B cell (primary cell): ENCODE measurements around the gene PRRC2A. TPM values are rescaled to one million over a fixed set of nuclear protein-coding genes. Genes with fewer than 3 reads are reported as not detected.

Experiments
- ATAC-seq: fragments of 200-7000 bp; cut with Tn5 transposase; one replicate; pipeline ENCODE4 v1.10.0; 2021; ENCODE audit warnings: low read depth, mild to moderate bottlenecking, moderate number of reproducible peaks, moderate library complexity
- CTCF ChIA-PET: fragments of 350-600 bp; sonication (Branson Sonifier 250); formaldehyde crosslinking; loops from one replicate; lab custom pipeline; 2021; ENCODE audit warnings: antibody characterized with exemption, inconsistent platforms; lab: Charles Lee
- POLR2A ChIA-PET: fragments of 350-600 bp; sonication (Branson Sonifier 250); formaldehyde crosslinking; loops from one replicate; lab custom pipeline; 2021; ENCODE audit warnings: antibody characterized with exemption; lab: Charles Lee
- DNase-seq: peaks from one replicate; pipeline ENCODE4 v3.0.0; 2013
- H2AFZ ChIP-seq: 2 replicates; pipeline ENCODE4 v1.6.1; 2012; ENCODE audit warnings: mild to moderate bottlenecking, low read depth, low read length; ENCODE audit not compliant: insufficient read depth, poor library complexity, severe bottlenecking
- H3K27ac ChIP-seq, 2 donors: 1 replicate in 1 of 2; 2 replicates in 1 of 2; pipeline ENCODE4 v1.5.1; 2012 to 2013; ENCODE audit warnings: low read length in 2 of 2, mild to moderate bottlenecking in 2 of 2, moderate library complexity in 1 of 2
- H3K27me3 ChIP-seq, 4 experiments: fragments of 200-600 bp in 1 of 4; sonication (generic) in 1 of 4; replicated peaks in 1 of 4; 1 replicate in 2 of 4; 2 replicates in 2 of 4; pipeline versions ENCODE4 v1.6.1 to v1.7.0; 2013 to 2016; ENCODE audit warnings: low read length in 3 of 4, mild to moderate bottlenecking in 2 of 4, mixed read lengths in 1 of 4, moderate library complexity in 1 of 4; ENCODE audit not compliant: insufficient read depth in 4 of 4, control insufficient read depth in 3 of 4; ENCODE audit errors: control extremely low read depth in 1 of 4
- H3K36me3 ChIP-seq, 2 experiments: replicated peaks in 1 of 2; 1 replicate in 1 of 2; 2 replicates in 1 of 2; pipeline versions ENCODE4 v1.6.1 to v1.7.1; 2013; ENCODE audit warnings: low read length in 1 of 2; ENCODE audit not compliant: insufficient read depth in 2 of 2, control insufficient read depth in 1 of 2; ENCODE audit errors: control extremely low read depth in 1 of 2, extremely low read depth in 1 of 2
- H3K4me1 ChIP-seq, 2 donors: fragments of 200-600 bp in 1 of 2; sonication (generic) in 1 of 2; 1 replicate in 1 of 2; 2 replicates in 1 of 2; pipeline versions ENCODE4 v1.5.1 to v1.6.1; 2013 to 2017; ENCODE audit warnings: low read length in 2 of 2; ENCODE audit not compliant: control insufficient read depth in 2 of 2, insufficient read depth in 2 of 2
- H3K4me2 ChIP-seq: replicated peaks from 2 replicates; pipeline ENCODE3; 2012; ENCODE audit warnings: mild to moderate bottlenecking, low read depth, low read length; ENCODE audit not compliant: poor library complexity, severe bottlenecking
- H3K4me3 ChIP-seq, 5 experiments: fragments of 200-600 bp in 1 of 5; sonication (generic) in 1 of 5; 1 replicate in 3 of 5; 2 replicates in 2 of 5; pipeline versions ENCODE4 v1.5.1 to v1.7.0; 2011 to 2016; ENCODE audit warnings: low read length in 4 of 5, mild to moderate bottlenecking in 4 of 5, low read depth in 2 of 5, control low read depth in 1 of 5, moderate library complexity in 1 of 5; ENCODE audit not compliant: insufficient read depth in 1 of 5; ENCODE audit errors: control extremely low read depth in 1 of 5, extremely low read depth in 1 of 5
- H3K79me2 ChIP-seq: fragments of 200-600 bp; sonication (generic); one replicate; pipeline ENCODE4 v1.6.0; 2016; ENCODE audit warnings: low read length; ENCODE audit not compliant: control insufficient read depth, insufficient read depth
- H3K9ac ChIP-seq: fragments of 200-600 bp; sonication (generic); 2 replicates; pipeline ENCODE4 v1.6.1; 2017; ENCODE audit warnings: mild to moderate bottlenecking, low read length, moderate library complexity
- H3K9me3 ChIP-seq, 3 donors: one replicate each; pipeline versions ENCODE4 v1.6.1 to v1.7.1; 2013; ENCODE audit warnings: low read length in 2 of 3; ENCODE audit not compliant: control insufficient read depth in 2 of 3, insufficient read depth in 1 of 3; ENCODE audit errors: control extremely low read depth in 1 of 3
- H4K20me1 ChIP-seq: 2 replicates; pipeline ENCODE4 v1.6.0; 2012; ENCODE audit warnings: mild to moderate bottlenecking, low read length; ENCODE audit not compliant: insufficient read depth, control insufficient read depth, poor library complexity, severe bottlenecking
- H3K27ac Mint-ChIP-seq: one replicate; pipeline ENCODE4 v1.8.0; 2021; ENCODE audit warnings: mixed read lengths
- H3K27me3 Mint-ChIP-seq: one replicate; pipeline ENCODE4 v1.8.0; 2021; ENCODE audit warnings: mixed read lengths
- H3K4me1 Mint-ChIP-seq: one replicate; pipeline ENCODE4 v1.8.0; 2021; ENCODE audit warnings: mixed read lengths
- H3K4me3 Mint-ChIP-seq: one replicate; pipeline ENCODE4 v1.8.0; 2021; ENCODE audit warnings: mixed read lengths
- H3K9me3 Mint-ChIP-seq: one replicate; pipeline ENCODE4 v1.8.0; 2022; ENCODE audit warnings: mixed read lengths; ENCODE audit not compliant: insufficient read depth
- CTCF ChIP-seq: fragments of 200-600 bp; IDR thresholded peaks from one replicate; pipeline ENCODE4 v1.8.0; 2022; ENCODE audit warnings: antibody characterized with exemption, mild to moderate bottlenecking
- EZH2 ChIP-seq: IDR thresholded peaks from 2 replicates; pipeline ENCODE4 v1.6.1; 2012; ENCODE audit warnings: borderline replicate concordance, low read depth, mild to moderate bottlenecking, moderate library complexity, low read length; ENCODE audit not compliant: insufficient read depth, poor library complexity, severe bottlenecking
- WGBS: methylation state at CpG from one replicate; pipeline ENCODE4 v1.1.5; 2013; ENCODE audit warnings: missing lambda C conversion rate; ENCODE audit not compliant: insufficient coverage; 5-methylcytosine and 5-hydroxymethylcytosine counted together
- intact Hi-C: fragments of 100-400 bp; cut with micrococcal nuclease; formaldehyde crosslinking; loops from one replicate; pipeline ENCODE4 v1.10.0; 2022
- polyA plus RNA-seq: library from polyadenylated mRNA; depleted of rRNA; stranded (reverse); fragments of >200 nt; gene quantifications from 2 replicates; pipeline ENCODE4 v1.2.3, GENCODE V29; 2012
- total RNA-seq, 2 donors: library from RNA; stranded (reverse); fragments of 120-200 nt in 1 of 2; gene quantifications; 1 replicate in 1 of 2; 2 replicates in 1 of 2; pipeline versions ENCODE4 v1.2.3 to v1.2.4, GENCODE V29; 2013 to 2022

PRRC2A gene
- total and polyA plus RNA-seq, 2 donors (not counting 1 experiment from before 2014, with no cell fraction given) = 153 to 265 TPM

- H3K27ac ChIP-seq = no peak overlapping the region
- Mint-ChIP-seq H3K27me3 (no peaks in the 10 kb centered on the region), H3K4me3 (no peak overlapping the region), H3K9me3 (no peaks in the 10 kb centered on the region), H3K4me1 (no peaks in the 10 kb centered on the region), H3K27ac (no peak overlapping the region)
- no peaks in the 10 kb centered on the region for H3K4me1 ChIP-seq
- ATAC-seq (no peak), DNase-seq (no peak)
- H3K79me2 ChIP-seq = peaks cover 6% of the 10 kb centered on the region
- no peaks in the 10 kb centered on the region for H3K9me3 ChIP-seq
- peaks cover 22% of the 10 kb centered on the region for H4K20me1 ChIP-seq
- H3K27me3 ChIP-seq = no peaks in the 10 kb centered on the region
- no peak overlapping the region for H3K4me2 ChIP-seq
- POLR2A ChIA-PET = interaction anchor here (1.1 kb wide), 1 partner anchor 15 kb away, joined by 3 read pairs; no protein-coding TSS in a partner anchor
- CTCF ChIA-PET = interaction anchor here (0.6 kb wide), 1 partner anchor 195 kb away, joined by 3 read pairs; no protein-coding TSS in a partner anchor
- 94% methylated on average over 21 of the region's 27 CpGs for WGBS
- peaks cover 12 to 91% of the 10 kb centered on the region in 2 experiments for H3K36me3 ChIP-seq
- intact Hi-C loops = no loop called here
- no peak for TF ChIP-seq CTCF
- TF ChIP-seq EZH2 = no peak
- no peak overlapping the region for H2AFZ ChIP-seq
- H3K9ac ChIP-seq = no peak overlapping the region
- no peak overlapping the region for H3K4me3 ChIP-seq
Observed at GRCh38 chr6:31636698-31637596, 16.4 kb downstream of the PRRC2A start.

- 91% methylated on average over 8 of the region's 9 CpGs for WGBS
- H3K36me3 ChIP-seq = peaks cover 13 to 89% of the 10 kb centered on the region in 2 experiments
- Mint-ChIP-seq H3K27me3 (no peaks in the 10 kb centered on the region), H3K4me1 (no peaks in the 10 kb centered on the region), H3K27ac (no peak overlapping the region), H3K4me3 (no peak overlapping the region), H3K9me3 (no peaks in the 10 kb centered on the region)
- no peaks in the 10 kb centered on the region for H3K79me2 ChIP-seq
- ChIA-PET POLR2A (interaction anchor here (1.0 to 1.8 kb wide), 2 partner anchors 13 to 17 kb away, joined by 4 to 5 read pairs; partner anchors contain the start of gene BAG6), CTCF (interaction anchor here (0.5 to 1.4 kb wide), 2 partner anchors 12 to 59 kb away, joined by 3 to 4 read pairs; no protein-coding TSS in a partner anchor)
- no peak overlapping the region for H3K4me3 ChIP-seq
- TF ChIP-seq CTCF = no peak
- no peak for TF ChIP-seq EZH2
- peaks cover 9% of the 10 kb centered on the region for H4K20me1 ChIP-seq
- no peak overlapping the region for H3K27ac ChIP-seq
- no peak overlapping the region for H3K9ac ChIP-seq
- no peak overlapping the region for H2AFZ ChIP-seq
- ATAC-seq (no peak), DNase-seq (no peak)
- H3K4me2 ChIP-seq = no peak overlapping the region
- no peaks in the 10 kb centered on the region for H3K27me3 ChIP-seq
- H3K9me3 ChIP-seq = no peaks in the 10 kb centered on the region
- H3K4me1 ChIP-seq = no peaks in the 10 kb centered on the region
- intact Hi-C loops = no loop called here
Observed at GRCh38 chr6:31639043-31639442, 18.5 kb downstream of the PRRC2A start.
